Chondrocyte (in vitro differentiated cells): Measurements from ENCODE around the gene RPL6. TPM values are rescaled to one million over a fixed set of nuclear protein-coding genes. Genes with fewer than 3 reads are reported as not detected.
"Not testable (repeated sequence)": the region's sequence is repeated elsewhere in the genome, so short reads cannot be mapped to it uniquely, and the experiment has no call there.

Experiments
- DNase-seq: peaks from one replicate; pipeline ENCODE4 v3.0.0; 2021; ENCODE audit warnings: mixed read lengths, low spot score
- H3K27ac Mint-ChIP-seq: one replicate; pipeline ENCODE4 v1.8.0; 2021; ENCODE audit warnings: mild to moderate bottlenecking, moderate library complexity, mixed read lengths; ENCODE audit not compliant: unreplicated experiment
- H3K27me3 Mint-ChIP-seq: 2 replicates; pipeline ENCODE4 v1.8.0; 2021; ENCODE audit warnings: low read depth, mixed read lengths
- H3K36me3 Mint-ChIP-seq: 2 replicates; pipeline ENCODE4 v1.8.0; 2021; ENCODE audit warnings: low read depth, mixed read lengths
- H3K4me1 Mint-ChIP-seq: 2 replicates; pipeline ENCODE4 v1.8.0; 2021; ENCODE audit warnings: low read depth, mild to moderate bottlenecking, mixed read lengths
- H3K4me3 Mint-ChIP-seq: one replicate; pipeline ENCODE4 v1.8.0; 2021; ENCODE audit warnings: mild to moderate bottlenecking, moderate library complexity, mixed read lengths; ENCODE audit not compliant: unreplicated experiment
- H3K9me3 Mint-ChIP-seq: 2 replicates; pipeline ENCODE4 v1.8.0; 2021; ENCODE audit warnings: low read depth, mixed read lengths
- total RNA-seq: library from RNA; stranded (reverse); gene quantifications from 3 replicates; pipeline ENCODE4 v1.2.1, GENCODE V29; 2021
- TF ChIP-seq, protein P1 (sequence below): fragments of 200-600 bp; sonication (generic); IDR thresholded peaks from 2 replicates; pipeline ENCODE4 v1.5.0; 2021; ENCODE audit warnings: antibody characterized with exemption, mild to moderate bottlenecking, moderate library complexity

The RPL6 gene
- total RNA-seq, 1 donor from 2014 or later, result 896 TPM

DNA sequence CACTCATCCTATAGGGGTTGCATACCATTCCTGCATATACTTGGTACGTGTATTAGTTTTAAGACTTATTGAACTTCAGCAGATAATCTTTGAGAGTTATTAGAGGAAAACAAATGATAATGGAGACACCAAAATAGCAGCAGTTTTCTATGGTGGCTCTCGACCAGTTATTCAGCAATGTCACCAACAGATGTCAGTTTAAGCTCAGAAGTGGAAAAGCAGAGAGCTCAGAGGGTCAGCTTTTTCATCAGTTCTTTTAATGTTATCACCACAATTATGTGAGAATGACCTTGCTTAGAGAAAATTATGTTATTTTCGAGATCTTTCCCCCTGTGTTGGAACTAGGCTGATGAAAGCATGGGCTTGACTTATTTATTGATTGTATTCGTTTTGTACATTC, 41.3 kb upstream of the RPL6 start:
- TF ChIP-seq, protein P1, sequence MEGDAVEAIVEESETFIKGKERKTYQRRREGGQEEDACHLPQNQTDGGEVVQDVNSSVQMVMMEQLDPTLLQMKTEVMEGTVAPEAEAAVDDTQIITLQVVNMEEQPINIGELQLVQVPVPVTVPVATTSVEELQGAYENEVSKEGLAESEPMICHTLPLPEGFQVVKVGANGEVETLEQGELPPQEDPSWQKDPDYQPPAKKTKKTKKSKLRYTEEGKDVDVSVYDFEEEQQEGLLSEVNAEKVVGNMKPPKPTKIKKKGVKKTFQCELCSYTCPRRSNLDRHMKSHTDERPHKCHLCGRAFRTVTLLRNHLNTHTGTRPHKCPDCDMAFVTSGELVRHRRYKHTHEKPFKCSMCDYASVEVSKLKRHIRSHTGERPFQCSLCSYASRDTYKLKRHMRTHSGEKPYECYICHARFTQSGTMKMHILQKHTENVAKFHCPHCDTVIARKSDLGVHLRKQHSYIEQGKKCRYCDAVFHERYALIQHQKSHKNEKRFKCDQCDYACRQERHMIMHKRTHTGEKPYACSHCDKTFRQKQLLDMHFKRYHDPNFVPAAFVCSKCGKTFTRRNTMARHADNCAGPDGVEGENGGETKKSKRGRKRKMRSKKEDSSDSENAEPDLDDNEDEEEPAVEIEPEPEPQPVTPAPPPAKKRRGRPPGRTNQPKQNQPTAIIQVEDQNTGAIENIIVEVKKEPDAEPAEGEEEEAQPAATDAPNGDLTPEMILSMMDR, result peak; percentile 32
- Mint-ChIP-seq H3K4me3 (no peak overlapping the region), H3K36me3 (peaks cover 11% of the 10 kb centered on the region)

DNA sequence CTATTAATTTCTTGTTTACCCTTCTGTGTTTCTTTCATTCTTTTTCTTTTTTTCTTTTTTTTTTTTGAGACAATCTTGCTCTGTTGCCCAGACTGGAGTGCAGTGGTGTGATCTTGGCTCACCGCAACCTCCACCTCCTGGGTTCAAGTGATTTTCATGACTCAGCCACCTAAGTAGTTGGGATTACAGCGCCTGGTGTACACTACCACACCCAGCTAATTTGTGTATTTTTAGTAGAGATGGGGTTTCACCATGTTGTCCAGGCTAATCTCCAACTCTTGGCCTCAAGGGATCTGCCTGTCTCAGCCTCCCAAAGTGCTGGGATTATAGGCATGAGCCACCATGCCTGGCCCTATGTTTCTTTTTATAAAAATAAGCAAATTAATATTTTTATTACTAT, 38.8 kb upstream of the RPL6 start:
- not testable (repeated sequence) for DNase-seq, H3K4me1 Mint-ChIP-seq, H3K27ac Mint-ChIP-seq, H3K27me3 Mint-ChIP-seq, H3K4me3 Mint-ChIP-seq, H3K36me3 Mint-ChIP-seq, H3K9me3 Mint-ChIP-seq

More for the DNA sequence above, 41.3 kb upstream of the RPL6 start:
- Mint-ChIP-seq H3K9me3 (no peaks in the 10 kb centered on the region), H3K27ac (no peak overlapping the region), H3K4me1 (no peaks in the 10 kb centered on the region), H3K27me3 (no peaks in the 10 kb centered on the region)
- DNase-seq, result no peak

DNA sequence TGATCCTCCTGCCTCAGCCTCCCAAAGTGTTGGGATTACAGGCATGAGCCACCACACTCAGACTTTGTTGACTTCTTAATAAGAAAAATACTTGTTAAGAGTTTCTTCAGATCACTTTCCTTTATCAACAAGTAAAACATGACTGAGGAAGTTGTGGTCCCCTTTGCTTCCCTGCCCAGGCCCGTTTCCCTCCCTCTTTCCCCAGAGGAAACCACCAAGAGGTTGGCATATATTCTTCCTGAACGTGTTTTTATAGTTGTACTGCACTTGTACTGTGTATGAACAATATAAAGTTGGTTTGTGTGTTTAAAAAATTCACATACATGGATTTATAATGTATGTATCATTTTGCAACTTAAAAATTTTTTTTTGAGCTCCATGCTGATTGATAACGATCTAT, 37.7 kb upstream of the RPL6 start:
- peaks cover 4% of the 10 kb centered on the region for H3K36me3 Mint-ChIP-seq
- TF ChIP-seq, protein P1, result no peak
- H3K9me3 Mint-ChIP-seq, result no peaks in the 10 kb centered on the region
- no peaks in the 10 kb centered on the region for H3K4me1 Mint-ChIP-seq
- H3K4me3 Mint-ChIP-seq, result no peak overlapping the region
- no peak overlapping the region for H3K27ac Mint-ChIP-seq
- DNase-seq, result no peak
- H3K27me3 Mint-ChIP-seq, result no peaks in the 10 kb centered on the region

DNA sequence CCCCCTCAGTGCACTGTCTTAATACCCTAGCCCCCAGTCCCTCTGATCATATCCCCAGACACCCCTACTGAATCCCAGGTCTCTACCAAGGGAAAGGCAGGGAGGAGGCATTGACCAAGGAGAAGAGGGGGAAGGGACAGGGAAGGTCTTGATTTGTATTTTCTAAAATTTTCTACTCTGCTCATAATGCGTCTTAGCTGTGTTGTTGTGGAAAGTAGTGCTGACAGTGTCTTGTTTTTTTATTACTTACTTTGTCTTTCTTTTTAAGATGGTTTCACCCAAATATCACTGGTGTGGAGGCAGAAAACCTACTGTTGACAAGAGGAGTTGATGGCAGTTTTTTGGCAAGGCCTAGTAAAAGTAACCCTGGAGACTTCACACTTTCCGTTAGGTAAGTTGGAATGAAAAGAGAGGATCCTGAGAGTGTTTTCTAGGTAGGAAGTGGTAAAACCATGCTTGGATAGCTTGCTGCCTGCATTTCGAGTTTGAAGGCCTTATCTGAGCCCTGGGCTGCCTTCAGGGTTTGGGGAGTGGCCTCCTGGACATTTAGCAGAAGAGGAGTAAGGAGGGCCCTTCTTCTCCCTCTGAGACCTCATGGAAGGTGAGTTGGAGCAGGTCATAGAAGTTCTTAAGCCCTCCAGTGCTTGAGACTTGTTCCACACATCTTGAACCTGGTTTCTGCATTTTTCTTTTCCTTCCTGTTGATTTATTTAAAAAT, 36.8 kb upstream of the RPL6 start:
- Mint-ChIP-seq H3K9me3 (no peaks in the 10 kb centered on the region), H3K27ac (no peak overlapping the region), H3K4me3 (no peak overlapping the region), H3K27me3 (no peaks in the 10 kb centered on the region), H3K4me1 (no peaks in the 10 kb centered on the region), H3K36me3 (peaks cover 4% of the 10 kb centered on the region)
- no peak for DNase-seq
- TF ChIP-seq, protein P1, result no peak

DNA sequence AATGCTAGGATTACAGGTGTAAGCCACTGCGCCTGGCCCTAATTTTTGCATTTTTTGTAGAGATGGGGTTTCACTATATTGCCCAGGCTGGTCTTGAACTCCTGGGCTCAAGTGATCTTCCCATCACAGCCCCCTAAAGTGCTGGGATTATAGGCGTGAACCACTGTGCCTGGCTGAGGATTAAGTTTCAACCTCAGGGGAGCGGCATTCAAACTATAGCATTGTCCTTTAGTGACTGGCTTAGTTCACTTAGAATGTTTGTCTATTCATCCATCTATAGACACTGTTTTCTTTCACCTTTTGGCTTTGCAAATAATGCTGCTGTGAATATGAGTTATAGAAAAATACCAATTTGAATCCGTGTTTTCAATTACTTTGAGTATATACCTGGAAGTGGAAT, 34.5 kb upstream of the RPL6 start:
- no peak overlapping the region for H3K4me3 Mint-ChIP-seq

DNA sequence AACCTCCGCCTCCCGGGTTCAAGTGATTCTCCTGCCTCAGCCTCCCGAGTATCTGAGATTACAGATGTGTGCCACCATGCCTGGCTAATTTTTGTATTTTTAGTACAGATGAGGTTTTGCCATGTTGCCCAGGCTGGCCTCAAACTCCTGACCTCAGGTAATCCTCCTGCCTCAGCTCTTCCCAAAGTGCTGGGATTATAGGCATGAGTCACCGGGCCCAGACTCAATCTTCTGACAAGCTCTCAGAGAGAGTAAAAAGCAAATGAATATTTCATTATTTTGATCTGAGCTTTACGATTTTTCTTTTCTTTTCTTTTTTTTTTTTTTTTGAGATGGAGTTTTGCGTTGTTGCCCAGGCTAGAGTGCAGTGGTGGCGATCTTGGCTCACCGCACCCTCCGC, 31.2 kb upstream of the RPL6 start:
- H3K4me1 Mint-ChIP-seq, result peaks cover 15% of the 10 kb centered on the region
- not testable (repeated sequence) for H3K27me3 Mint-ChIP-seq, H3K27ac Mint-ChIP-seq, H3K36me3 Mint-ChIP-seq, H3K9me3 Mint-ChIP-seq, H3K4me3 Mint-ChIP-seq, DNase-seq

More for the DNA sequence above, 34.5 kb upstream of the RPL6 start:
- Mint-ChIP-seq H3K9me3 (no peaks in the 10 kb centered on the region), H3K36me3 (peaks cover 2% of the 10 kb centered on the region), H3K27me3 (no peaks in the 10 kb centered on the region), H3K27ac (no peak overlapping the region), H3K4me1 (no peaks in the 10 kb centered on the region)
- TF ChIP-seq, protein P1, result no peak
- DNase-seq, result no peak
